Head of caudate nucleus (tissue), 42 donors: ENCODE data around the gene REEP6.
"Not testable (repeated sequence)": the region's sequence is repeated elsewhere in the genome, so short reads cannot be mapped to it uniquely, and the experiment has no call there.

Experiments used
- DNase-seq, 42 donors: peaks; one replicate each; pipeline versions ENCODE4 v3.0.0 to v3.0.0-alpha.2; 2020 to 2021; ENCODE audit warnings: mixed read lengths in 7 of 42
- intact Hi-C: fragments of 100-400 bp; cut with DNase I; formaldehyde crosslinking; loops from one replicate; pipeline ENCODE4 v1.15.0; 2022

REEP6 gene

DNA sequence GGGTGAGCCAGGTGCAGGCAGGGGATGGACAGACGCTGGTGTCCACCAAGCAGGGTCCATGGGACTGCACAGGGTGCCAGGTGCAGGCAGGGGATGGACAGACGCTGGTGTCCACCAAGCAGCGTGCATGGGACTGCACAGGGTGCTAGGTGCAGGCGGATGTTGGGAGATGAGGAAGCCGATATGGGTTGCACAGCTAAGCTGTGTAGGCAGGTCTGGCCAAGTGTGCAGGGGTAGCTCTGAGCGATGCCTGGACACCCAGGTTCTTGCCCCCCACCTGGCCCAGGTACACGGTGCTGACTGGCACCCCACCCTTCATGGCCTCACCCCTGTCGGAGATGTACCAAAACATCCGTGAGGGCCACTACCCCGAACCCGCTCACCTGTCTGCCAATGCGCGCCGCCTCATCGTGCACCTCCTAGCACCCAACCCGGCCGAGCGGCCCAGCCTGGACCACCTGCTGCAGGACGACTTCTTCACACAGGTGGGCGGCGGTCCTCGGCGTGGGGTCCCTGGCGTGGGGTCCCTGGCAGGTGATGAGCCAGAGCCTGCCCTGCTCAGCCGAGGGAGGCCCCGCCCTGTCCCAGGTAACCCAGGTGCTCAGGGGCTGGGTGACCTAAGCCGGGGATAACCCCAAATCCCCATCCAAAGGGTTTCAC, 36.8 kb downstream of the REEP6 start:
- DNase-seq = no peak
- intact Hi-C loops = no loop called here

DNA sequence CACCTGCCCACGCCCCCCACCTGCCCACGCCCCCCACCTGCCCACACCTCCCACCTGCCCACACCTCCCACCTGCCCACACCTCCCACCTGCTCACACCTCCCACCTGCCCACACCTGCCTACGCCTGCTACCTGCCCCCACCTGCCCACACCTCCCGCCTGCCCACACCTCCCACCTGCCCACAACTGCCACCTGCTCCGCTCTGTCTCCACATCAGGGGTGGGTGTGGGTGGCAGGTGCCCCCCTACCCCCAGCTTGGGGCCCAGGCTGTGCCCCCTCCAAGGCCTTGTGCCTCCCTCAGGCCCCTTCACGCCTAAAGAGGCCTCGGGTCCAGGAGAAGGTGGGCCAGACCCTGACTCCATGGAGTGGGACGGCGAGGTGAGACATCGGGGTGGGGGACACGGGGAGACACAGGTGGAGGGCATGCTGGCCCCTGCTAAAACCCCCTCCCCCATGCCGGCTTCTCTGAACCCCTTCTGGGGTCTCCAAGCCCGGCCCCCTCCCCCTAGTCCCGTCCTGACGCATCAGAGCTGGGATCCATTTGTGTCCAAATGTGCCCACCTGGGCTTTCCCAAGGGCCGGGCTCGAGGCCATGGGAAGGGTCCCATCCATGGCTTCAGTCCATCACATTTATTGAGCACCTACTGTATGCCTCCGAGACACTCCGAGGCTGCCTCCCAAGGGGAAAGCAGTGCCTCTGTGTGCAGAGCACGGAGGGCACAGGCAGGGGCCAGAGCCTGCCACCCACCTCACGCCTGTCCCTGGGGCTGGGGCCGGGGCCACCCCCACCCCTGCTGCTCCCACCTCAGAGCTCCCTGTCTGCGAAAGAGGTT, 37.8 kb downstream of the REEP6 start:
- DNase-seq = no peak
- intact Hi-C loops = no loop called here

DNA sequence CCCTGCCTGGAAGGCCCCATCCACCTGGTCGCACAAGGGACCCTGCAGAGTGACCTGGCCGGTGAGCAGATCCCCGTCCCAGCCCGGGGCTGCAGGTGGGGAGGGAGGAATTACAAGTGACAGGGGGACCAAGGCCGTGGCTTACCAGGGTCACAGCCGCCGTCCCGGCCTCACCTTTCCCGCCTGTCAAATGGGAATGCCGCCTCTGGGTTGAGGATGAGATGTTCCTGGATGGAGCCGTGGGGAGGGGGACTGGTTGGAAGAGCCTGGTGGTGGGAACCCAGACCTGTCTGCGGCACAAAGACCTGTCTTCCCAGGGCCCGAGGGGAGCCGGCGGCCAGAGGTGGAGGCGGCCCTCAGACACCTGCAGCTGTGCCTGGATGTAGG, 38.4 kb downstream of the REEP6 start:
- DNase-seq = no peak
- intact Hi-C loops = no loop called here

DNA sequence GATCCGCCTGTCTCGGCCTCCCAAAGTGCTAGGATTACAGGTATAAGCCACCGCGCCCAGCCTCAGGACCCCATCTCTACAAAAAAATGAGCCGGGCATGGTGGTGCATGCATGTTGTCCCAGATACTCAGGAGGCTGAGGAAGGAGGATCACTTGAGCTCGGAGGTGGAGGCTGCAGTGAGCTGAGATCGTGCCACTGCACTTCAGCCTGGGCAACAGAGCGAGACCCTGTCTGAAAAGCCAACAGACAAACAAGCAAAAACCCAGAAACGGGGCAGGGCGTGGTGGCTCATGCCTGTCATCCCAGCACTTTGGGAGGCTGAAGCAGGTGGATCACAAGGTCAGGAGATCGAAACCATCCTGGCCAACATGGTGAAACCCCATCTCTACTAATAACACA, 39.9 kb downstream of the REEP6 start:
- DNase-seq, intact Hi-C loops: not testable (repeated sequence)

DNA sequence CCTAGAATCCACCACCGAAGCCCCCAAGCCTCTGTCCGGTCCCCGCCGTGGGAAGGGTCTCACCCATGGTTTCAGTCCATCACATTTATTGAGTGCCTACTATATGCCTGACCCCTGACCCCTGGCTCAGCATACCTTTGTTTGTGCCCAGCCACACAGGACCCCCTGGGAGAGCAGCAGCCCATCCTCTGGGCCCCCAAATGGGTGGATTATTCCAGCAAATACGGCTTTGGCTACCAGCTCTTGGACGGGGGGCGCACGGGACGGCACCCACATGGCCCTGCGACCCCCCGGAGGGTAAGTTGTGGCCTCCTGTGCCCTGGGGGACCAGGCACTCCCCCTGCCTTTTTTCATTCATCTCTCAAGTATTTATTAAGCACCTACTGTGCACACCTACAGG, 40.6 kb downstream of the REEP6 start:
- intact Hi-C loops = no loop called here
- no peak for DNase-seq

DNA sequence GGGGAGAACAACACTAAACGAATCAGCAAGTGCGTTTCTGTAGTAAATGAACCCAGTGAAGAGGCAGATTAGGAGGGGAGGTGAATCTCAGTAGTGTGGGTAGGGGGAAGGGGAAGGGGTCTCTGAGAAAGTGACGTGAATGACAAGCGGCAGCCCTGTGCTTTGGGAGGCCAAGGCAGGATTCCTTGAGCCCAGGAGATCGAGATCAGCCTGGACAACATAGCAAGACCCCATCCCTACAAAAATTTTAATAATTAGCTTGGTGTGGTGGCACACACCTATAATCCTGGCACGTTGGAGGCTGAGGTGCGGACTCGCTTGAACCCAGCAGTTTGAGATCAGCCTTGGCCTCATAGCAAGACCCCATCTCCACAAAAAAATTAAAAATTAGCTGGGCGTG, 41.0 kb downstream of the REEP6 start:
- intact Hi-C loops = no loop called here

DNA sequence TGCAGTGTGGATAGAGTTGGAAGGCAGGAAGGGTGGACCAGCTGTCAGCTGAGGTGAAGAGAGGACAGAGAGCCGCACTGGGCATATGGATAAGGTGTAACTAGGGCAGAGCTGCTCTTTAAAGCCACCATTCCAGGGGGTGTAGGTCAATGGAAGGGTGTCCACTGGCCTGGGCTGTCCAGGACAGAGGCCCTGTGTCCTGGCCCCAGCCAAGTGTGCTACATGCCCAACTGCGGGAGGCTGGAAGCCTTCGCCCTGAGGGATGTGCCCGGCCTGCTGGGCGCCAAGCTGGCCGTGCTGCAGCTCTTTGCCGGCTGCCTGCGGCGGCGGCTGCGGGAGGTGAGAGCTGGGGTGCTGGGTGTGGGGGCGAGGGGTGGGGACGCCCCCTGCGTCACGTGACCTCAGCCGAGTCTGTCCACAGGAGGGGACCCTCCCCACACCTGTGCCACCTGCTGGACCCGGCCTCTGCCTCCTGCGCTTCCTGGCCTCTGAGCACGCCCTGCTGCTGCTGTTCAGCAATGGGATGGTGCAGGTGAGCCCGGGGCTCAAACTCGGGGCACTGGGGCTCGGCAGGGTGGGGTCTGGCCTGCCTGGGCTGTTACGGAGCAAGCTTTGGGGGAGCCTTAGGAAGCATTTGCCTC, 42.6 kb downstream of the REEP6 start:
- no peak for DNase-seq
- intact Hi-C loops = no loop called here

More for the DNA sequence above, 41.0 kb downstream of the REEP6 start:
- no peak for DNase-seq

DNA sequence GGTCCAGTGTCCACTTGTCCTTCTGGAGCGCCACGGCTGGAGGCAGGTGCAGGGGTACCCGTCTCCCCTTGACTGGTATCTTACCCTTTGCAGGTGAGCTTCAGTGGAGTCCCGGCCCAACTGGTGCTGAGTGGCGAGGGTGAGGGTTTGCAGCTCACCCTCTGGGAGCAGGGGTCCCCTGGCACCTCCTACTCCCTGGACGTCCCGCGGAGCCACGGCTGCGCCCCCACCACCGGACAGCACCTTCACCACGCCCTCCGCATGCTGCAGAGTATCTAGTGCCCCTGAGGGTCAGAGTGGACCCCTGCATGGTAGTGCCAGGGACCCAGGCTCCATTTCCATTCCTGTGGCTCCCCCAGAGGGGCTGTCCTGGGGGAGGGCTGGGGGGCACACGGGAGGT, 44.0 kb downstream of the REEP6 start:
- DNase-seq = no peak
- intact Hi-C loops = no loop called here

DNA sequence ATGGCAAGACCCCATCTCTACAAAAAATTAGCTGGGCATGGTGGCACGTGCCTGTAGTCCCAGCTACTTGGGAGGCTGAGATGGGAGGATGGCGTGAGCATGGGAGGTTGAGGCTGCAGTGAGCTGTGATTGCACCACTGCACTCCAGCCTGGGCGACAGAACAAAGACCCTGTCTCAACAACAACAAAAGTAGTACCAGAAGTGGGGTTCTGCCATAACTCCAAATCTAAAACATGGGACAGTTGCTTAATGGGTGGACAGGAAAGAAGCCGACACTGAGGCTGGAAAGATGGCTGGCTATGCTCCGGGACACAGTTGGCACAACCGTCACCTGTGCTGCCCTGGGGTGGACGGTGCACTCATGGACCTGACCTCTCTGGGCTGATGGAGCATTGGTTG, 44.7 kb downstream of the REEP6 start:
- DNase-seq, intact Hi-C loops: not testable (repeated sequence)

DNA sequence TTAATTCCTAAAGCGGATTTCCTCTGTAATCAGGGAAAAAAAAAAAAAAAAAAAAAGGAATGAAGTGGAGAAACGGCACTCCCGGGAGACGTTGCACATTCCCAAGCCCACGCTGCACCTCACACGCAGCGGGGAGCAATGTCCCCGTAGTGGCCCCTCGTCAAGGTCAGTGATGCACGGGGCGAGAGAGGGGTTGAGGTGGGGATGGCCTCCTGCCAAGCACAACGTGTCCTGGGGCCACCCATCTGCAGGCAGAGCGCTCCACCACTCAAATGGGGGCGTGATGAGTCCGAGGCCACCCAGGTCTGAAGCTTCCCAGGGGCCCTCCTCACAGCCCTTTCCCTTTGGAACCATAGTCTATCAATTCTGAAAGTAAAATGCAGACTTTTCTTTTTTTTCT, 48.0 kb downstream of the REEP6 start:
- no peak for DNase-seq
- intact Hi-C loops = no loop called here

DNA sequence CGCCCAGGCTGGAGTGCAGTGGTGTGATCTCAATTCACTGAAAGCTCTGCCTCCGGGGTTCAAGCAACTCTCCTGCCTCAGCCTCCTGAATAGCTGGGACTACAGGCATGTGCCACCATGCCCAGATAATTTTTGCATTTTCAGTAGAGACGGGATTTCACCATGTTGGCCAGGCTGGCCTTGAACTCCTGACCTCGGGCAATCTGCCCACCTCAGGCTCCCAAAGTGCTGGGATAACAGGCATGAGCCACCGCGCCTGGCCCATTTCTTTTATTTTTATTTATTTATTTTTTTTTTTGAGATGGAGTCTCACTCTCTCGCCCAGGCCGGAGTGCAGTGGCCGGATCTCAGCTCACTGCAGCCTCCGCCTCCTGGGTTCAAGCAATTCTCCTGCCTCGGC, 48.8 kb downstream of the REEP6 start:
- intact Hi-C loops, DNase-seq: not testable (repeated sequence)

DNA sequence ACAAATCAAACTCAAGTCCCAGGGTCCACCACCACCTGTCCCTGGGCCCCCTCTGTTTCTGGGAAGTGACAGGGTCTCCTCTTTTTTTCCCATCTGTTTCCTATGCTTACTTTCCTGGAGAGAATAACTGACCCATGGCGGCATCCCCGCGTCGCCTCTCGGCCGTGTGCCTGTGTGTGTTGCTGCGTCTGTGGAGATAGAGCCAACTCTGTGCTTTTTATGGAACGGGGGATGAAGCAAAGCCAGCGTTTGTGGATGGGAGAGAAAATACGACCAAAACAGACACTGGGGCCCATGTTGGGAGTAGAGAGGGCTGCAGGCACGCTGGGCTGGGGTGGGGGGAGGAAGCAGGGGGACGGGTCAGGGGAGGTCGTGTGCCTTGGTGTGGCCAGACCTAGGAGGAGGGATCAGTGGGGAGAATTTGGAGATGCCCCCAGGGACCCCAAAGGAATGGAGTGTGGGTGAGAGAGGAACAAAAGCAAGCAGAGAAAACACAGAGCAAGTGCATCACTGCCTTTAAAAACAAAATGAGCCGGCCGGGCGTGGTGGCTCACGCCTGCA, 49.5 kb downstream of the REEP6 start:
- intact Hi-C loops = no loop called here
- no peak for DNase-seq
